H9 (cell line): ENCODE results near the gene SRPK1. TPM values are rescaled to one million over a fixed set of nuclear protein-coding genes. Genes with fewer than 3 reads are reported as not detected.

ENCODE experiments used
- DNase-seq: peaks from one replicate; pipeline ENCODE4 v3.0.0-alpha.2; 2017
- H2AFZ ChIP-seq: one replicate; pipeline ENCODE4 v1.6.1; 2013; ENCODE audit warnings: mild to moderate bottlenecking, low read length, control low read depth, moderate library complexity
- H2AK5ac ChIP-seq: 2 replicates; pipeline ENCODE4 v1.6.1; 2013; ENCODE audit warnings: low read length, control low read depth, mixed read lengths; ENCODE audit not compliant: insufficient read length
- H2BK120ac ChIP-seq: one replicate; pipeline ENCODE4 v1.6.1; 2013; ENCODE audit warnings: low read depth, mild to moderate bottlenecking, low read length, control low read depth, inconsistent platforms; ENCODE audit not compliant: poor library complexity, severe bottlenecking
- H2BK12ac ChIP-seq: 2 replicates; pipeline ENCODE4 v1.6.1; 2013; ENCODE audit warnings: low read length, control low read depth, mixed read lengths, low read depth; ENCODE audit not compliant: insufficient read length
- H2BK15ac ChIP-seq: 2 replicates; pipeline ENCODE4 v1.6.1; 2013; ENCODE audit warnings: low read depth, low read length, control low read depth
- H2BK20ac ChIP-seq: one replicate; pipeline ENCODE4 v1.6.1; 2013; ENCODE audit warnings: low read depth, mild to moderate bottlenecking, low read length, control low read depth, inconsistent platforms; ENCODE audit not compliant: poor library complexity, severe bottlenecking
- H2BK5ac ChIP-seq: 2 replicates; pipeline ENCODE4 v1.6.1; 2013; ENCODE audit warnings: low read length, control low read depth, mixed read lengths; ENCODE audit not compliant: insufficient read length
- H3K14ac ChIP-seq: 2 replicates; pipeline ENCODE4 v1.6.1; 2013; ENCODE audit warnings: low read length, control low read depth; ENCODE audit not compliant: insufficient read depth
- H3K18ac ChIP-seq: 2 replicates; pipeline ENCODE4 v1.6.1; 2013; ENCODE audit warnings: low read depth, mild to moderate bottlenecking, mixed read lengths, low read length, control low read depth; ENCODE audit not compliant: insufficient read length
- H3K23ac ChIP-seq: 2 replicates; pipeline ENCODE4 v1.6.1; 2013; ENCODE audit warnings: low read length, control low read depth, mixed read lengths, low read depth; ENCODE audit not compliant: insufficient read length
- H3K23me2 ChIP-seq: 2 replicates; pipeline ENCODE4 v1.6.1; 2013; ENCODE audit warnings: low read depth, mild to moderate bottlenecking, mixed read lengths, low read length, control low read depth; ENCODE audit not compliant: insufficient read length, poor library complexity, severe bottlenecking
- H3K27ac ChIP-seq: 2 replicates; pipeline ENCODE4 v1.5.1; 2013; ENCODE audit warnings: low read length, control low read depth, mixed read lengths, low read depth; ENCODE audit not compliant: insufficient read length
- H3K27me3 ChIP-seq: 2 replicates; pipeline ENCODE4 v1.6.1; 2013; ENCODE audit warnings: low read length, control low read depth, inconsistent platforms; ENCODE audit not compliant: insufficient read depth
- H3K4ac ChIP-seq: 2 replicates; pipeline ENCODE4 v1.6.1; 2013; ENCODE audit warnings: low read depth, mild to moderate bottlenecking, control low read depth, inconsistent platforms, low read length, moderate library complexity
- H3K4me1 ChIP-seq: 2 replicates; pipeline ENCODE4 v1.6.1; 2013; ENCODE audit warnings: low read length, control low read depth, inconsistent platforms; ENCODE audit not compliant: insufficient read depth
- H3K4me2 ChIP-seq: 2 replicates; pipeline ENCODE4 v1.6.1; 2013; ENCODE audit warnings: low read length, control low read depth, mixed read lengths; ENCODE audit not compliant: insufficient read length, insufficient read depth
- H3K56ac ChIP-seq: 2 replicates; pipeline ENCODE4 v1.6.1; 2013; ENCODE audit warnings: low read depth, mild to moderate bottlenecking, mixed read lengths, low read length, control low read depth; ENCODE audit not compliant: insufficient read length
- H3K79me1 ChIP-seq: 2 replicates; pipeline ENCODE4 v1.6.1; 2013; ENCODE audit warnings: low read depth, mild to moderate bottlenecking, moderate library complexity, low read length, control low read depth, inconsistent platforms; ENCODE audit not compliant: insufficient read depth, poor library complexity, severe bottlenecking
- H3K79me2 ChIP-seq: 2 replicates; pipeline ENCODE4 v1.6.1; 2013; ENCODE audit warnings: low read length, control low read depth, inconsistent platforms; ENCODE audit not compliant: insufficient read depth
- H3K9ac ChIP-seq: 2 replicates; pipeline ENCODE4 v1.6.1; 2013; ENCODE audit warnings: low read length, control low read depth, mixed read lengths; ENCODE audit not compliant: insufficient read length; ENCODE audit errors: extremely low read depth
- H3K9me3 ChIP-seq: one replicate; pipeline ENCODE4 v1.6.1; 2013; ENCODE audit warnings: low read depth, low read length, inconsistent platforms; ENCODE audit not compliant: control insufficient read depth
- H3T11ph ChIP-seq: one replicate; pipeline ENCODE4 v1.6.1; 2013; ENCODE audit warnings: mild to moderate bottlenecking, low read length, control low read depth, inconsistent platforms
- H4K20me1 ChIP-seq: one replicate; pipeline ENCODE4 v1.6.1; 2013; ENCODE audit not compliant: control insufficient read depth, insufficient read length, insufficient read depth
- H4K5ac ChIP-seq: 2 replicates; pipeline ENCODE4 v1.6.1; 2013; ENCODE audit warnings: low read depth, mild to moderate bottlenecking, mixed read lengths, low read length, control low read depth; ENCODE audit not compliant: insufficient read length
- H4K8ac ChIP-seq: replicated peaks from 2 replicates; pipeline ENCODE4 v1.6.1; 2013; ENCODE audit warnings: low read length, control low read depth, mixed read lengths, low read depth; ENCODE audit not compliant: insufficient read length
- H4K91ac ChIP-seq: 2 replicates; pipeline ENCODE4 v1.6.1; 2013; ENCODE audit warnings: low read depth, mild to moderate bottlenecking, moderate library complexity, mixed read lengths, low read length, control low read depth; ENCODE audit not compliant: insufficient read length
- H3K27ac Mint-ChIP-seq, 3 experiments: 2 replicates in 2 of 3; 3 replicates in 1 of 3; pipeline ENCODE4 v1.8.0; 2020 to 2021; ENCODE audit warnings: mixed read lengths in 3 of 3, mild to moderate bottlenecking in 1 of 3, moderate library complexity in 1 of 3
- H3K27me3 Mint-ChIP-seq: 2 replicates; pipeline ENCODE4 v1.8.0; 2021; ENCODE audit warnings: low read depth, mild to moderate bottlenecking, moderate library complexity, mixed read lengths
- H3K36me3 Mint-ChIP-seq, 3 experiments: 2 replicates in 2 of 3; 3 replicates in 1 of 3; pipeline ENCODE4 v1.8.0; 2020 to 2021; ENCODE audit warnings: low read depth in 3 of 3, mixed read lengths in 3 of 3; ENCODE audit not compliant: insufficient read depth in 1 of 3
- H3K4me1 Mint-ChIP-seq, 2 experiments: 2 replicates each; pipeline ENCODE4 v1.8.0; 2020; ENCODE audit warnings: mixed read lengths in 2 of 2
- H3K4me3 Mint-ChIP-seq, 2 experiments: 2 replicates in 1 of 2; 3 replicates in 1 of 2; pipeline ENCODE4 v1.8.0; 2020 to 2021; ENCODE audit warnings: mild to moderate bottlenecking in 2 of 2, mixed read lengths in 2 of 2, moderate library complexity in 1 of 2
- H3K9me3 Mint-ChIP-seq, 2 experiments: 2 replicates in 1 of 2; 3 replicates in 1 of 2; pipeline ENCODE4 v1.8.0; 2020; ENCODE audit warnings: mild to moderate bottlenecking in 2 of 2, mixed read lengths in 2 of 2, moderate library complexity in 1 of 2
- CTCF ChIP-seq: fragments of 200-600 bp; sonication (generic); conservative IDR thresholded peaks from 3 replicates; pipeline ENCODE4 v1.8.0; 2021; ENCODE audit warnings: antibody characterized with exemption, mild to moderate bottlenecking
- total RNA-seq: library from RNA; stranded (reverse); gene quantifications from 2 replicates; pipeline ENCODE4 v1.2.1, GENCODE V29; 2021

The SRPK1 gene
- total RNA-seq, 1 experiment from 2014 or later = 93.2 TPM

- Histone ChIP-seq H3K4me2 (no peak overlapping the region), H3K56ac (no peak overlapping the region), H3K18ac (no peak overlapping the region), H3K4ac (no peak overlapping the region), H3K27ac (no peak overlapping the region), H3K9me3 (no peaks in the 10 kb centered on the region), H4K91ac (no peak overlapping the region), H3K79me2 (no peaks in the 10 kb centered on the region), H3K4me1 (no peaks in the 10 kb centered on the region), H2BK12ac (no peak overlapping the region), H3K14ac (no peak overlapping the region), H2BK20ac (no peak overlapping the region), H2AK5ac (no peak overlapping the region), H3K23me2 (no peaks in the 10 kb centered on the region), H3K27me3 (no peaks in the 10 kb centered on the region), H4K5ac (no peak overlapping the region), H4K8ac (no peak overlapping the region), H3K9ac (no peak overlapping the region), H2BK15ac (no peak overlapping the region), H2BK120ac (no peak overlapping the region), H3K79me1 (no peaks in the 10 kb centered on the region), H3K23ac (no peak overlapping the region), H4K20me1 (no peaks in the 10 kb centered on the region), H3T11ph (no peak overlapping the region), H2BK5ac (no peak overlapping the region), H2AFZ (no peak overlapping the region)
- H3K9me3 Mint-ChIP-seq = peaks cover 11 to 13% of the 10 kb centered on the region in 2 experiments
- H3K4me1 Mint-ChIP-seq = no peaks in the 10 kb centered on the region
- H3K36me3 Mint-ChIP-seq = no peaks in the 10 kb centered on the region; a peak in 2 of 7 replicates
- no peak for TF ChIP-seq CTCF
- DNase-seq = no peak
- H3K27me3 Mint-ChIP-seq = no peaks in the 10 kb centered on the region
- no peak overlapping the region for H3K4me3 Mint-ChIP-seq
- no peak overlapping the region for H3K27ac Mint-ChIP-seq
Observed at GRCh38 chr6:35817515-35817914, 103.4 kb downstream of the SRPK1 start.
